HCT116 (cell line): ENCODE results near the gene TKTL2.

ENCODE experiments used
- CTCF ChIP-seq, 3 experiments: fragments of 200-600 bp in 1 of 3; sonication (generic) in 1 of 3; IDR thresholded peaks in 2 of 3; conservative IDR thresholded peaks in 1 of 3; 2 replicates each; pipeline ENCODE4 v1.5.1; 2012 to 2017; ENCODE audit warnings: low read depth in 2 of 3, low read length in 2 of 3, antibody characterized with exemption in 1 of 3, borderline replicate concordance in 1 of 3, control low read depth in 1 of 3, mild to moderate bottlenecking in 1 of 3, mixed read lengths in 1 of 3, mixed run types in 1 of 3, moderate library complexity in 1 of 3; ENCODE audit not compliant: insufficient read depth in 1 of 3
- MAX ChIP-seq: IDR thresholded peaks from 2 replicates; pipeline ENCODE4 v1.6.1; 2012
- POLR2A ChIP-seq: IDR thresholded peaks from 2 replicates; pipeline ENCODE4 v1.7.0; 2011; ENCODE audit warnings: borderline replicate concordance; ENCODE audit not compliant: insufficient read depth, insufficient read length; ENCODE audit errors: extremely low read depth

GRCh38 chr4:163493643-163494359, 20.2 kb upstream of the TKTL2 start:
- TF ChIP-seq MAX (no peak), POLR2A (no peak), CTCF (IDR thresholded peaks at IDR 0.05 in 2 of 3, conservative IDR thresholded peaks at IDR 0.05 in 1 of 3; ENCODE audit: borderline replicate concordance in 1 of 3, insufficient read depth in 1 of 3, low read depth in 2 of 3, low read length in 2 of 3) (no peak)
